Thyroid gland (tissue), 4 donors: ENCODE measurements around the gene HYAL3. TPM values are rescaled to one million over a fixed set of nuclear protein-coding genes. Genes with fewer than 3 reads are reported as not detected.

Experiments used
- DNase-seq, 2 donors: peaks; one replicate each; pipeline ENCODE4 v3.0.0-alpha.2; 2019
- H3K27ac ChIP-seq, 3 donors: fragments of 200-600 bp; sonication (generic); 1 replicate in 2 of 3; 2 replicates in 1 of 3; pipeline ENCODE4 v1.5.1; 2016 to 2019; ENCODE audit warnings: mild to moderate bottlenecking in 1 of 3, moderate library complexity in 1 of 3
- H3K27me3 ChIP-seq: fragments of 200-600 bp; sonication (generic); one replicate; pipeline ENCODE4 v1.5.1; 2019
- H3K36me3 ChIP-seq, 2 donors: fragments of 200-600 bp; sonication (generic); one replicate each; pipeline ENCODE4 v1.5.1; 2016 to 2019
- H3K4me1 ChIP-seq, 2 donors: fragments of 200-600 bp; sonication (generic); one replicate each; pipeline ENCODE4 v1.5.1; 2017 to 2019
- H3K4me3 ChIP-seq, 3 donors: fragments of 200-600 bp; sonication (generic); replicated peaks in 1 of 3; 1 replicate in 2 of 3; 2 replicates in 1 of 3; pipeline ENCODE4 v1.5.1; 2016; ENCODE audit warnings: mild to moderate bottlenecking in 1 of 3
- H3K9me3 ChIP-seq: fragments of 200-600 bp; sonication (generic); one replicate; pipeline ENCODE4 v1.5.1; 2017
- CTCF ChIP-seq, 6 experiments: fragments of 200-600 bp in 3 of 6; fragments of 450-650 bp in 3 of 6; sonication (generic) in 3 of 6; IDR thresholded peaks; one replicate each; pipeline ENCODE4 v1.5.1; 2016 to 2019; ENCODE audit warnings: antibody characterized with exemption in 6 of 6, mild to moderate bottlenecking in 2 of 6, inconsistent platforms in 1 of 6, moderate library complexity in 1 of 6
- POLR2A ChIP-seq, 2 donors: fragments of 450-650 bp; IDR thresholded peaks; one replicate each; pipeline ENCODE4 v1.6.1; 2017; ENCODE audit warnings: antibody characterized with exemption in 2 of 2, mild to moderate bottlenecking in 2 of 2, moderate library complexity in 1 of 2
- WGBS, 2 donors: methylation state at CpG; one replicate each; pipeline ENCODE4 v1.1.5; 2017; 5-methylcytosine and 5-hydroxymethylcytosine counted together
- intact Hi-C: fragments of 100-400 bp; cut with DNase I; formaldehyde crosslinking; loops from one replicate; pipeline ENCODE4 v1.15.1; 2023
- total RNA-seq, 4 donors: library from RNA; depleted of rRNA; stranded (reverse); fragments of >200 nt; gene quantifications; one replicate each; pipeline ENCODE4 v1.2.3, GENCODE V29; 2016

HYAL3 gene
- total RNA-seq, 4 donors from 2014 or later = 2.7 to 6.7 (median 3.8) TPM

- H3K4me1 ChIP-seq = peaks cover 33 to 41% of the 10 kb centered on the region in 2 donors
Observed at GRCh38 chr3:50295553-50296431, 3.4 kb downstream of the HYAL3 start.

GRCh38 chr3:50294492-50295403 is 4.5 kb downstream of the HYAL3 start:
- intact Hi-C loops = loop anchor here (5.0 kb wide), 1 partner anchor 33 kb away; the partner anchor contains the start of gene TUSC2
- DNase-seq = no peak
- H3K27ac ChIP-seq = no peak overlapping the region
- H3K36me3 ChIP-seq = peaks cover 1 to 5% of the 10 kb centered on the region in 2 donors
- WGBS, 2 donors = 89 to 96% methylated on average over 11 to 17 of the region's 22 CpGs
- no peaks in the 10 kb centered on the region for H3K9me3 ChIP-seq
- peaks cover 24 to 33% of the 10 kb centered on the region in 2 donors for H3K4me1 ChIP-seq
- no peak overlapping the region for H3K4me3 ChIP-seq
- TF ChIP-seq CTCF (IDR thresholded peaks at IDR 0.05) = no peak
- H3K27me3 ChIP-seq = no peaks in the 10 kb centered on the region

More at GRCh38 chr3:50295553-50296431, 3.4 kb downstream of the HYAL3 start:
- WGBS, 2 donors = 83 to 88% methylated on average over 6 to 8 of the region's 8 CpGs
- DNase-seq = no peak
- H3K27me3 ChIP-seq = no peaks in the 10 kb centered on the region
- no peaks in the 10 kb centered on the region for H3K9me3 ChIP-seq
- H3K27ac ChIP-seq = no peak overlapping the region
- intact Hi-C loops = no loop called here
- H3K4me3 ChIP-seq = no peak overlapping the region
- no peaks in the 10 kb centered on the region for H3K36me3 ChIP-seq
- TF ChIP-seq POLR2A (IDR thresholded peaks at IDR 0.05) (no peak), CTCF (IDR thresholded peaks at IDR 0.05) (no peak)

GRCh38 chr3:50294089-50294488 is 5.1 kb downstream of the HYAL3 start:
- H3K4me1 ChIP-seq = peaks cover 23 to 32% of the 10 kb centered on the region in 2 donors
- TF ChIP-seq POLR2A (IDR thresholded peaks at IDR 0.05) = no peak
- no peak for TF ChIP-seq CTCF (IDR thresholded peaks at IDR 0.05)
- H3K27ac ChIP-seq = no peak overlapping the region

GRCh38 chr3:50293079-50293801 is 6.0 kb downstream of the HYAL3 start:
- H3K36me3 ChIP-seq = peaks cover 16 to 20% of the 10 kb centered on the region in 2 donors
- intact Hi-C loops = loop anchor here (5.0 kb wide), 1 partner anchor 34 kb away; the partner anchor contains the start of gene TUSC2
- TF ChIP-seq CTCF (IDR thresholded peaks at IDR 0.05) (no peak), POLR2A (IDR thresholded peaks at IDR 0.05) (no peak)
- H3K9me3 ChIP-seq = no peaks in the 10 kb centered on the region
- H3K4me3 ChIP-seq = no peak overlapping the region
- WGBS, 2 donors = 61 to 80% methylated on average over 5 to 12 of the region's 12 CpGs
- peaks cover 17 to 24% of the 10 kb centered on the region in 2 donors for H3K4me1 ChIP-seq
- H3K27ac ChIP-seq = peak overlapping the region; percentile 20 to 75 (median 58)
- H3K27me3 ChIP-seq = no peaks in the 10 kb centered on the region
- DNase-seq = no peak

More at GRCh38 chr3:50294089-50294488, 5.1 kb downstream of the HYAL3 start:
- H3K27me3 ChIP-seq = no peaks in the 10 kb centered on the region
- intact Hi-C loops = loop anchor here (5.0 kb wide), 1 partner anchor 33 kb away; the partner anchor contains the start of gene TUSC2
- 85 to 93% methylated on average over 3 to 4 of the region's 4 CpGs for WGBS, 2 donors
- peaks cover 8 to 11% of the 10 kb centered on the region in 2 donors for H3K36me3 ChIP-seq
- DNase-seq = no peak
- no peak overlapping the region for H3K4me3 ChIP-seq
- no peaks in the 10 kb centered on the region for H3K9me3 ChIP-seq
